GM23338 (cell line): Measurements from ENCODE around the gene POGZ. TPM values are rescaled to one million over a fixed set of nuclear protein-coding genes. Genes with fewer than 3 reads are reported as not detected.

Experiments
- ATAC-seq: fragments of 200-7000 bp; cut with Tn5 transposase; 3 replicates; pipeline ENCODE4 v1.9.1; 2020
- DNase-seq: peaks from one replicate; pipeline ENCODE4 v3.0.0-alpha.2; 2015; ENCODE audit warnings: low spot score
- H2AFZ ChIP-seq: fragments of 200-600 bp; sonication (generic); 2 replicates; pipeline ENCODE4 v1.8.0; 2016; ENCODE audit warnings: antibody characterized with exemption, mild to moderate bottlenecking, moderate library complexity
- H3F3A ChIP-seq: fragments of 200-600 bp; sonication (generic); replicated peaks from 2 replicates; pipeline ENCODE4 v1.8.0; 2017; ENCODE audit warnings: antibody characterized with exemption, mixed run types, low read depth
- H3K27ac ChIP-seq: fragments of 200-600 bp; sonication (generic); 2 replicates; pipeline ENCODE4 v1.6.1; 2016; ENCODE audit warnings: low read depth
- H3K27me3 ChIP-seq: fragments of 200-600 bp; sonication (generic); 2 replicates; pipeline ENCODE4 v1.8.0; 2016; ENCODE audit warnings: mild to moderate bottlenecking, mixed run types, moderate library complexity; ENCODE audit not compliant: insufficient read depth
- H3K36me3 ChIP-seq: fragments of 200-600 bp; sonication (generic); 2 replicates; pipeline ENCODE4 v1.8.0; 2016; ENCODE audit warnings: mild to moderate bottlenecking; ENCODE audit not compliant: insufficient read depth
- H3K4me1 ChIP-seq: fragments of 200-600 bp; sonication (generic); 2 replicates; pipeline ENCODE4 v1.8.0; 2016; ENCODE audit warnings: mild to moderate bottlenecking, moderate library complexity; ENCODE audit not compliant: insufficient read depth
- H3K4me2 ChIP-seq: fragments of 200-600 bp; sonication (generic); 2 replicates; pipeline ENCODE4 v1.7.1; 2017; ENCODE audit warnings: mixed run types
- H3K4me3 ChIP-seq: fragments of 200-600 bp; sonication (generic); 2 replicates; pipeline ENCODE4 v1.6.1; 2016; ENCODE audit warnings: mixed run types
- H3K79me2 ChIP-seq: fragments of 200-600 bp; sonication (generic); replicated peaks from 2 replicates; pipeline ENCODE4 v1.8.0; 2017; ENCODE audit warnings: mild to moderate bottlenecking; ENCODE audit not compliant: insufficient read depth
- H3K9me2 ChIP-seq: fragments of 200-600 bp; sonication (generic); 2 replicates; pipeline ENCODE4 v1.8.0; 2017; ENCODE audit not compliant: insufficient read depth
- H4K20me1 ChIP-seq: fragments of 200-600 bp; sonication (generic); replicated peaks from 2 replicates; pipeline ENCODE4 v1.8.0; 2017; ENCODE audit warnings: mild to moderate bottlenecking; ENCODE audit not compliant: insufficient read depth
- H3K27ac Mint-ChIP-seq: 2 replicates; pipeline ENCODE4 v1.8.0; 2020; ENCODE audit warnings: inconsistent platforms, mild to moderate bottlenecking, moderate library complexity, mixed read lengths
- H3K27me3 Mint-ChIP-seq: 3 replicates; pipeline ENCODE4 v1.8.0; 2022; ENCODE audit warnings: low read depth, mild to moderate bottlenecking, moderate library complexity, mixed read lengths, inconsistent platforms; ENCODE audit not compliant: insufficient read depth, poor library complexity
- H3K36me3 Mint-ChIP-seq: 3 replicates; pipeline ENCODE4 v1.8.0; 2021; ENCODE audit warnings: low read depth, mild to moderate bottlenecking, inconsistent platforms, moderate library complexity, mixed read lengths
- H3K4me1 Mint-ChIP-seq: 3 replicates; pipeline ENCODE4 v1.8.0; 2020; ENCODE audit warnings: mild to moderate bottlenecking, inconsistent platforms, mixed read lengths
- H3K4me3 Mint-ChIP-seq: 3 replicates; pipeline ENCODE4 v1.8.0; 2021; ENCODE audit warnings: moderate library complexity, mild to moderate bottlenecking, inconsistent platforms, mixed read lengths
- H3K9me3 Mint-ChIP-seq: 3 replicates; pipeline ENCODE4 v1.8.0; 2020; ENCODE audit warnings: moderate library complexity, mild to moderate bottlenecking, inconsistent platforms, mixed read lengths
- CREB1 ChIP-seq: fragments of 250-450 bp; sonication (Bioruptor Pico); IDR thresholded peaks from 2 replicates; pipeline ENCODE4 v1.5.0; 2020; ENCODE audit warnings: low read depth, mild to moderate bottlenecking, moderate library complexity
- EZH2 ChIP-seq: fragments of 200-600 bp; sonication (generic); IDR thresholded peaks from one replicate; pipeline ENCODE4 v1.8.0; 2017; ENCODE audit warnings: antibody characterized with exemption, mild to moderate bottlenecking, low read depth; ENCODE audit not compliant: unreplicated experiment
- EZH2phosphoT487 ChIP-seq: fragments of 200-600 bp; sonication (generic); IDR thresholded peaks from one replicate; pipeline ENCODE4 v1.8.1; 2018; ENCODE audit warnings: antibody characterized with exemption; ENCODE audit not compliant: unreplicated experiment
- JUNB ChIP-seq: IDR thresholded peaks from one replicate; pipeline ENCODE4 v1.6.1; 2016; ENCODE audit warnings: antibody characterized with exemption; ENCODE audit not compliant: unreplicated experiment
- POLR2AphosphoS5 ChIP-seq: IDR thresholded peaks from 2 replicates; pipeline ENCODE4 v1.6.1; 2016; ENCODE audit warnings: antibody characterized with exemption, low read depth
- STAT1 ChIP-seq: IDR thresholded peaks from one replicate; pipeline ENCODE4 v1.6.1; 2016; ENCODE audit warnings: antibody characterized with exemption; ENCODE audit not compliant: unreplicated experiment
- ZNF114 ChIP-seq: fragments of 250-450 bp; sonication (Bioruptor Pico); IDR thresholded peaks from 2 replicates; pipeline ENCODE4 v1.5.0; 2020; ENCODE audit warnings: mild to moderate bottlenecking, moderate library complexity
- ZNF331 ChIP-seq: fragments of 250-450 bp; sonication (Bioruptor Pico); IDR thresholded peaks from 2 replicates; pipeline ENCODE4 v1.5.0; 2020; ENCODE audit warnings: low read depth, mild to moderate bottlenecking, moderate library complexity
- polyA plus RNA-seq: library from polyadenylated mRNA; unstranded; fragments of >200 nt; fragmentation: Nextera tagmentation; extraction: Ambion mirVana; gene quantifications from 2 replicates; pipeline ENCODE4 v1.2.1, GENCODE V29; 2016
- total RNA-seq: library from RNA; depleted of rRNA; stranded (reverse); fragments of >200 nt; shearing (Covaris generic); gene quantifications from 2 replicates; pipeline ENCODE4 v1.2.3, GENCODE V29; 2014
- TF ChIP-seq, protein P1 (sequence below), 2 experiments: fragments of 200-600 bp in 1 of 2; sonication (generic) in 1 of 2; conservative IDR thresholded peaks; 2 replicates each; pipeline versions ENCODE4 v1.5.1 to v1.6.1; 2016 to 2017; ENCODE audit warnings: antibody characterized with exemption in 2 of 2, low read depth in 2 of 2, mild to moderate bottlenecking in 2 of 2, moderate library complexity in 1 of 2
- TF ChIP-seq, protein P2 (sequence below): IDR thresholded peaks from one replicate; pipeline ENCODE4 v1.6.1; 2018; ENCODE audit warnings: antibody characterized with exemption; ENCODE audit not compliant: unreplicated experiment
- TF ChIP-seq, protein P3 (sequence below): IDR thresholded peaks from 2 replicates; pipeline ENCODE4 v1.6.1; 2016; ENCODE audit warnings: antibody characterized with exemption
- TF ChIP-seq, protein P4 (sequence below): fragments of 250-450 bp; sonication (Bioruptor Pico); IDR thresholded peaks from 2 replicates; pipeline ENCODE4 v1.5.0; 2020; ENCODE audit warnings: mild to moderate bottlenecking, moderate library complexity

The POGZ gene
- total and polyA plus RNA-seq, 2 experiments from 2014 or later = 47.0 to 72.5 TPM

DNA sequence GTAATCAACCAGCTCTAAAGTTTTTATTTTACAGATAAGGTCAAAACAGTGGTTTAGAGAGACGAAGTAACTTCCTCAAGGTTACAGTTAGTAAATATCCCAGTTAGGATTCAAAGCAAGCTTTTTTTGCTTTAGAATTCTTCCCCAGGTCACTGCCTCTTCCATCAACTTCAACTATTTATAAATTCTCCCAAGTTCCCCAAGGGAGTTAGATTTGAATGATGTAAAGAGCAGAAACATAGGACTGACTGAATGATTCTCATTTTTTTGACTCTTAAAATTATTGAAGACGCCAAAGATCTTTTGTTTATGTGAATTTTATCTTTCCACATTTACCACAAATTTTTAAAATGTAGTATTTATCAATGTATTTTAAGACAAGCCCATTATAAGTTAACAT is 4.1 kb downstream of the POGZ start:
- Histone ChIP-seq H3K4me1 (peaks cover 15% of the 10 kb centered on the region), H3K27ac (no peak overlapping the region), H3K36me3 (no peaks in the 10 kb centered on the region), H3K79me2 (peaks cover 81% of the 10 kb centered on the region), H2AFZ (no peak overlapping the region), H3K27me3 (no peaks in the 10 kb centered on the region), H3K9me2 (no peaks in the 10 kb centered on the region), H4K20me1 (peaks cover 54% of the 10 kb centered on the region), H3K4me3 (no peak overlapping the region), H3F3A (0 out of 2 replicates have a peak, but pooled peaks cover 9% of the 10 kb centered on the region), H3K4me2 (no peak overlapping the region)
- peaks cover 14% of the 10 kb centered on the region for H3K4me1 Mint-ChIP-seq
- TF ChIP-seq CREB1 (no peak), POLR2AphosphoS5 (no peak), ZNF331 (CRISPR knock-in tag) (no peak), ZNF114 (no peak), JUNB (no peak), EZH2phosphoT487 (no peak), EZH2 (no peak), STAT1 (no peak)
- TF ChIP-seq, protein P1, sequence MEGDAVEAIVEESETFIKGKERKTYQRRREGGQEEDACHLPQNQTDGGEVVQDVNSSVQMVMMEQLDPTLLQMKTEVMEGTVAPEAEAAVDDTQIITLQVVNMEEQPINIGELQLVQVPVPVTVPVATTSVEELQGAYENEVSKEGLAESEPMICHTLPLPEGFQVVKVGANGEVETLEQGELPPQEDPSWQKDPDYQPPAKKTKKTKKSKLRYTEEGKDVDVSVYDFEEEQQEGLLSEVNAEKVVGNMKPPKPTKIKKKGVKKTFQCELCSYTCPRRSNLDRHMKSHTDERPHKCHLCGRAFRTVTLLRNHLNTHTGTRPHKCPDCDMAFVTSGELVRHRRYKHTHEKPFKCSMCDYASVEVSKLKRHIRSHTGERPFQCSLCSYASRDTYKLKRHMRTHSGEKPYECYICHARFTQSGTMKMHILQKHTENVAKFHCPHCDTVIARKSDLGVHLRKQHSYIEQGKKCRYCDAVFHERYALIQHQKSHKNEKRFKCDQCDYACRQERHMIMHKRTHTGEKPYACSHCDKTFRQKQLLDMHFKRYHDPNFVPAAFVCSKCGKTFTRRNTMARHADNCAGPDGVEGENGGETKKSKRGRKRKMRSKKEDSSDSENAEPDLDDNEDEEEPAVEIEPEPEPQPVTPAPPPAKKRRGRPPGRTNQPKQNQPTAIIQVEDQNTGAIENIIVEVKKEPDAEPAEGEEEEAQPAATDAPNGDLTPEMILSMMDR (conservative IDR thresholded peaks at IDR 0.05; ENCODE audit: low read depth in 2 of 2) = no peak
- TF ChIP-seq, protein P2, sequence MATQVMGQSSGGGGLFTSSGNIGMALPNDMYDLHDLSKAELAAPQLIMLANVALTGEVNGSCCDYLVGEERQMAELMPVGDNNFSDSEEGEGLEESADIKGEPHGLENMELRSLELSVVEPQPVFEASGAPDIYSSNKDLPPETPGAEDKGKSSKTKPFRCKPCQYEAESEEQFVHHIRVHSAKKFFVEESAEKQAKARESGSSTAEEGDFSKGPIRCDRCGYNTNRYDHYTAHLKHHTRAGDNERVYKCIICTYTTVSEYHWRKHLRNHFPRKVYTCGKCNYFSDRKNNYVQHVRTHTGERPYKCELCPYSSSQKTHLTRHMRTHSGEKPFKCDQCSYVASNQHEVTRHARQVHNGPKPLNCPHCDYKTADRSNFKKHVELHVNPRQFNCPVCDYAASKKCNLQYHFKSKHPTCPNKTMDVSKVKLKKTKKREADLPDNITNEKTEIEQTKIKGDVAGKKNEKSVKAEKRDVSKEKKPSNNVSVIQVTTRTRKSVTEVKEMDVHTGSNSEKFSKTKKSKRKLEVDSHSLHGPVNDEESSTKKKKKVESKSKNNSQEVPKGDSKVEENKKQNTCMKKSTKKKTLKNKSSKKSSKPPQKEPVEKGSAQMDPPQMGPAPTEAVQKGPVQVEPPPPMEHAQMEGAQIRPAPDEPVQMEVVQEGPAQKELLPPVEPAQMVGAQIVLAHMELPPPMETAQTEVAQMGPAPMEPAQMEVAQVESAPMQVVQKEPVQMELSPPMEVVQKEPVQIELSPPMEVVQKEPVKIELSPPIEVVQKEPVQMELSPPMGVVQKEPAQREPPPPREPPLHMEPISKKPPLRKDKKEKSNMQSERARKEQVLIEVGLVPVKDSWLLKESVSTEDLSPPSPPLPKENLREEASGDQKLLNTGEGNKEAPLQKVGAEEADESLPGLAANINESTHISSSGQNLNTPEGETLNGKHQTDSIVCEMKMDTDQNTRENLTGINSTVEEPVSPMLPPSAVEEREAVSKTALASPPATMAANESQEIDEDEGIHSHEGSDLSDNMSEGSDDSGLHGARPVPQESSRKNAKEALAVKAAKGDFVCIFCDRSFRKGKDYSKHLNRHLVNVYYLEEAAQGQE = no peak
- TF ChIP-seq, protein P3, sequence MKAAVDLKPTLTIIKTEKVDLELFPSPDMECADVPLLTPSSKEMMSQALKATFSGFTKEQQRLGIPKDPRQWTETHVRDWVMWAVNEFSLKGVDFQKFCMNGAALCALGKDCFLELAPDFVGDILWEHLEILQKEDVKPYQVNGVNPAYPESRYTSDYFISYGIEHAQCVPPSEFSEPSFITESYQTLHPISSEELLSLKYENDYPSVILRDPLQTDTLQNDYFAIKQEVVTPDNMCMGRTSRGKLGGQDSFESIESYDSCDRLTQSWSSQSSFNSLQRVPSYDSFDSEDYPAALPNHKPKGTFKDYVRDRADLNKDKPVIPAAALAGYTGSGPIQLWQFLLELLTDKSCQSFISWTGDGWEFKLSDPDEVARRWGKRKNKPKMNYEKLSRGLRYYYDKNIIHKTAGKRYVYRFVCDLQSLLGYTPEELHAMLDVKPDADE = no peak
- TF ChIP-seq, protein P4, sequence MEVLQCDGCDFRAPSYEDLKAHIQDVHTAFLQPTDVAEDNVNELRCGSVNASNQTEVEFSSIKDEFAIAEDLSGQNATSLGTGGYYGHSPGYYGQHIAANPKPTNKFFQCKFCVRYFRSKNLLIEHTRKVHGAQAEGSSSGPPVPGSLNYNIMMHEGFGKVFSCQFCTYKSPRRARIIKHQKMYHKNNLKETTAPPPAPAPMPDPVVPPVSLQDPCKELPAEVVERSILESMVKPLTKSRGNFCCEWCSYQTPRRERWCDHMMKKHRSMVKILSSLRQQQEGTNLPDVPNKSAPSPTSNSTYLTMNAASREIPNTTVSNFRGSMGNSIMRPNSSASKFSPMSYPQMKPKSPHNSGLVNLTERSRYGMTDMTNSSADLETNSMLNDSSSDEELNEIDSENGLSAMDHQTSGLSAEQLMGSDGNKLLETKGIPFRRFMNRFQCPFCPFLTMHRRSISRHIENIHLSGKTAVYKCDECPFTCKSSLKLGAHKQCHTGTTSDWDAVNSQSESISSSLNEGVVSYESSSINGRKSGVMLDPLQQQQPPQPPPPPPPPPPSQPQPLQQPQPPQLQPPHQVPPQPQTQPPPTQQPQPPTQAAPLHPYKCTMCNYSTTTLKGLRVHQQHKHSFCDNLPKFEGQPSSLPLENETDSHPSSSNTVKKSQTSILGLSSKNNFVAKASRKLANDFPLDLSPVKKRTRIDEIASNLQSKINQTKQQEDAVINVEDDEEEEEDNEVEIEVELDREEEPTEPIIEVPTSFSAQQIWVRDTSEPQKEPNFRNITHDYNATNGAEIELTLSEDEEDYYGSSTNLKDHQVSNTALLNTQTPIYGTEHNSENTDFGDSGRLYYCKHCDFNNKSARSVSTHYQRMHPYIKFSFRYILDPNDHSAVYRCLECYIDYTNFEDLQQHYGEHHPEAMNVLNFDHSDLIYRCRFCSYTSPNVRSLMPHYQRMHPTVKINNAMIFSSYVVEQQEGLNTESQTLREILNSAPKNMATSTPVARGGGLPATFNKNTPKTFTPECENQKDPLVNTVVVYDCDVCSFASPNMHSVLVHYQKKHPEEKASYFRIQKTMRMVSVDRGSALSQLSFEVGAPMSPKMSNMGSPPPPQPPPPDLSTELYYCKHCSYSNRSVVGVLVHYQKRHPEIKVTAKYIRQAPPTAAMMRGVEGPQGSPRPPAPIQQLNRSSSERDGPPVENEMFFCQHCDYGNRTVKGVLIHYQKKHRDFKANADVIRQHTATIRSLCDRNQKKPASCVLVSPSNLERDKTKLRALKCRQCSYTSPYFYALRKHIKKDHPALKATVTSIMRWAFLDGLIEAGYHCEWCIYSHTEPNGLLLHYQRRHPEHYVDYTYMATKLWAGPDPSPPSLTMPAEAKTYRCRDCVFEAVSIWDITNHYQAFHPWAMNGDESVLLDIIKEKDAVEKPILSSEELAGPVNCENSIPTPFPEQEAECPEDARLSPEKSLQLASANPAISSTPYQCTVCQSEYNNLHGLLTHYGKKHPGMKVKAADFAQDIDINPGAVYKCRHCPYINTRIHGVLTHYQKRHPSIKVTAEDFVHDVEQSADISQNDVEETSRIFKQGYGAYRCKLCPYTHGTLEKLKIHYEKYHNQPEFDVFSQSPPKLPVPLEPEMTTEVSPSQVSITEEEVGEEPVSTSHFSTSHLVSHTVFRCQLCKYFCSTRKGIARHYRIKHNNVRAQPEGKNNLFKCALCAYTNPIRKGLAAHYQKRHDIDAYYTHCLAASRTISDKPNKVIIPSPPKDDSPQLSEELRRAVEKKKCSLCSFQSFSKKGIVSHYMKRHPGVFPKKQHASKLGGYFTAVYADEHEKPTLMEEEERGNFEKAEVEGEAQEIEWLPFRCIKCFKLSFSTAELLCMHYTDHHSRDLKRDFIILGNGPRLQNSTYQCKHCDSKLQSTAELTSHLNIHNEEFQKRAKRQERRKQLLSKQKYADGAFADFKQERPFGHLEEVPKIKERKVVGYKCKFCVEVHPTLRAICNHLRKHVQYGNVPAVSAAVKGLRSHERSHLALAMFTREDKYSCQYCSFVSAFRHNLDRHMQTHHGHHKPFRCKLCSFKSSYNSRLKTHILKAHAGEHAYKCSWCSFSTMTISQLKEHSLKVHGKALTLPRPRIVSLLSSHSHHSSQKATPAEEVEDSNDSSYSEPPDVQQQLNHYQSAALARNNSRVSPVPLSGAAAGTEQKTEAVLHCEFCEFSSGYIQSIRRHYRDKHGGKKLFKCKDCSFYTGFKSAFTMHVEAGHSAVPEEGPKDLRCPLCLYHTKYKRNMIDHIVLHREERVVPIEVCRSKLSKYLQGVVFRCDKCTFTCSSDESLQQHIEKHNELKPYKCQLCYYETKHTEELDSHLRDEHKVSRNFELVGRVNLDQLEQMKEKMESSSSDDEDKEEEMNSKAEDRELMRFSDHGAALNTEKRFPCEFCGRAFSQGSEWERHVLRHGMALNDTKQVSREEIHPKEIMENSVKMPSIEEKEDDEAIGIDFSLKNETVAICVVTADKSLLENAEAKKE (CRISPR knock-in tag) = no peak
- peaks cover 3% of the 10 kb centered on the region; the same call in 2 of the 3 replicates for H3K36me3 Mint-ChIP-seq
- H3K4me3 Mint-ChIP-seq = no peak overlapping the region
- H3K27me3 Mint-ChIP-seq = peaks cover 12% of the 10 kb centered on the region
- ATAC-seq (no peak), DNase-seq (no peak)
- H3K9me3 Mint-ChIP-seq = no peaks in the 10 kb centered on the region
- no peak overlapping the region for H3K27ac Mint-ChIP-seq
